GM21737 (cell line): ENCODE results near the gene MYO10.
"Not testable (repeated sequence)": the region's sequence is repeated elsewhere in the genome, so short reads cannot be mapped to it uniquely, and the experiment has no call there.

Source experiments
- ATAC-seq: cut with Tn5 transposase; IDR thresholded peaks from one replicate; pipeline ENCODE4 v1.9.1; 2021; ENCODE audit warnings: mild to moderate bottlenecking, moderate library complexity; ENCODE audit not compliant: unreplicated experiment

MYO10 gene

DNA sequence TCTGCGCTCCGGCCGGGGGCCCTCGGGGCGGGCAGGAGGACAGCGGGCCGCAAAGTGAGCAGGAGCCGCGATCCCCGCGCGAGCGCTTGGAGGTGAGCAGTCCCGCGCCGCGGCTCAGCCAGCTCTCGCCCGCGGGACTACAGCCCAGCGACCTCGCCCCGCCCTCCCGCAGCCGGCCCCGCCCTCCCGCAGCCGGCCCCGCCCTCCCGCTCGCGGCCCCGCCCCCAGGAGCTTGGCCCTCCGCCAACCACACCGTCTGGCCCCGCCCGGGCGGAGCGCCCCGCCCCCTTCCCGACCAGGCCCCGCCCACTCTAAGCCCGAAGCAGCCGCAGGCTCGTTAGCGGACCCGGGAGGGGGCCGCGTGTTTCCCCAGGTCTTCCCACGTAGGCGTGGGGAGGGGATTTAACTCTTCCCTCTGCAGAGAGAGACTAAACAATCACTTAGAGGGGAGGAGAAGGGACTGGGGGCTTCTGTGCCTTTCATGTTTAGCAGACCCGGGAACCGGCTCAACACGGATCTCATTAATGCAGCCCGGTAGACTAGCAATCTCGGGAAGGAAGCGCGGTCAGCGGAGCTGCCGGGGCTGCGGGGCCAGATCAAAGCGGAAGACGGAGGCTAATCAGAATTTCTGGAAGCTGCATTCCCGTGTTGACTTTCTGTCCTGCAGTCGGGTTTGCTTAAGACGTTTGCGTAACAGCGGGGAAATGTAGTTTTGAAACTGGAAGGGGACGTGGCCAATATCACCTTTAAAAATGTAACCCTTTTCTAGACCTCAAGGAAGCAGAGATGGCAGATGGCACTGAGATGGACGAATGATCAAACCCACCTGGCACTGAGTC is at the start of gene MYO10:
TSS of gene MYO10 (minus strand) at position 139 of the 839 bp plus-strand sequence. CDS start 480 bp downstream, outside the sequence.
- ATAC-seq: peak; percentile 62

GRCh38 chr5:16985304-16985703 is 49.2 kb upstream of the MYO10 start:
- not testable (repeated sequence) for ATAC-seq

DNA sequence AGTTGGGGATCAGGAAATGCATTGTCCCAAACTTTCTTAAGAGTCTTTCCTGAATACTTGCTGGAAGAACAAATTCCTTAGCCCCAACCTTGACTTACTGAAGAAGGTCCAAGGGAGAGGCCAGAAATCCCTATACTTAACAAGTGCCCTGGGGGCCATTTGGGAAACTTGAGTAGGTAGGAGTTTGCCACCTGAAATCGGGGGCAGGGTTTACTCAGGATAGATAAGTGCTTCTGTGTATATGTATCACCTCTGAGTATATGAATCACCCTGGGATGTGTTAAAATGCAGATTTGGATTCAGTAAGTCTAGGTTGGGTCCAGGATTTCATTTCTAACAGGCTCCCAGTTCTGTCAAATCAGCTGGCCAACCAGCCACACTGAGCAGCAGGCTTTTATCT is 47.9 kb upstream of the MYO10 start:
- no peak for ATAC-seq

- ATAC-seq: no peak
Measured at GRCh38 chr5:16983022-16983639, 47.0 kb upstream of the MYO10 start.

DNA sequence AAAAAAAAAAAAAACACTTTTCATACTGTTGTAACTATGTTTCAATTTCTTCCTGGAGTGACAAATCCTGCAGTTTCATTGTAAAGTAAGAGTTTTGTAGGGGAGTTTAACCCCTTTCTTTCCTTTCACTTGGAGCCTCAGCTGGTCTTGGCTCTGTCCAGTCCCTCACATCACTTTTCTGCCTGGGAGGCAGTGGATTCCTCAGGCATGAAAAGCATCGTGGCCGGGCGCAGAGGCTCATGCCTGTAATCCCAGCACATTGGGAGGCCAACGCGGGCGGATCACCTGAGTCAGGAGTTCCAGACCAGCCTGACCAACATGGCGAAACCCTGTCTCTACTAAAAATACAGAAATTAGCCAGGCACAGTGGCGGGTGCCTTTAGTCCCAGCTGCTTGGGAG is 45.6 kb upstream of the MYO10 start:
- no peak for ATAC-seq

- no peak for ATAC-seq
Measured at GRCh38 chr5:16980983-16981382, 44.9 kb upstream of the MYO10 start.

DNA sequence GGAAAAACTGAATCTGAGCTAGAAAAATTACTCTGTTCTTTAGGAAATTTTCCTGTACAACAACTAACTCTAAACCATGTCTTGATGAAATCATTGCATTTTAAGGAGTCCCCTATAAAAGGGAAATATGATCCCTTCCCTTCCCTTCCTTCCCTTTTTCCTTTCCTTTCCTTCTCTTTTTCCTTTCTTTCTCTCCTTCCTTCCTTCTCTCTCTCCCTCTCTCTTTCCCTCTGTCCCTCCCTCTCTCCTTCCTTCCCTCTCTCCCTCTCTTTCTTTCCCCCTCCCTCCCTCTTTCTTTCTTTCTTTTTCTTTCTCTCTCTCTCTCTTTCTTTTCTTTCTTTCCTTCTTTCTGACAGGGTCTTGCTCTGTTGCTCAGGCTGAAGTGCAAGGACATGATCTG is 42.2 kb upstream of the MYO10 start:
- ATAC-seq: no peak

GRCh38 chr5:16976625-16977008 is 40.5 kb upstream of the MYO10 start:
- ATAC-seq: peak; percentile 90

GRCh38 chr5:16975950-16976624 is 40.0 kb upstream of the MYO10 start:
- ATAC-seq: peak; percentile 70

DNA sequence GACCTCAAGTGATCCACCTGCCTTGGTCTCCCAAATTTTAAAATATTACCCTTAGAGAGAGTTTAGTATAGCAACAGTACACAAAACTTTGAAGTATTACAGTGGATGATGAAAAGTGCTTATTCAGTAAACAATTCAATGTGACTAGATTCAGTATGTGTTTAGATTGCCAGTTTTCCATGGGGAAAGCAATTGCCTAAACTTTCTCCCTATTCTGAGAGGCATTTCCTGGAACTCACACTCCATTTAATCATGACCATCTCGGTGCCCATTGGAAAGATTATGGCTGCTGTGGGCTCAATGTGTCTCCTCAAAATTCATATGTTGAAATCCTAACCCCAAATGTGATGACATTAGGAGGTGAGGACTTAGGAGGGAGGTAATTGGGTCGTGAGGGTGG is 38.9 kb upstream of the MYO10 start:
- ATAC-seq: no peak

DNA sequence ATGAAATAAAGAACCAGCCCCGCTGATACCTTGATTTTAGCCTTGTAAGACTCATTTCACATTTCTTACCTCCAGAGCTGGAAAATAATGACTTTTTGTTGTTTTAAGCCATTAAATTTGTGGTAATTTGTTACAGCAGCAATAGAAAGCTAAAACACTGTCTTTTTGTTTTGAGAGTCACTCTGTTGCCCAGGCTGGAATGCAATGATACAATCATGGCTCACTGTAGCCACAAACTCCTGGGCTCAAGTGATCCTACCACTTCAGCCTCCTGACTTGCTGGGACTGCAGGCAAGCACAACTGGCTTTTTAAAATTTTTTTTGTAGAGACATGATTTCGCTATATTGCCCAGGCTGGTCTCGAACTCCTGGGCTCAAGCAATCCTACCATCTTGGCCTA is 34.7 kb upstream of the MYO10 start:
- no peak for ATAC-seq

- no peak for ATAC-seq
Measured at GRCh38 chr5:16970260-16970659, 34.2 kb upstream of the MYO10 start.

- no peak for ATAC-seq
Measured at GRCh38 chr5:16965581-16965980, 29.5 kb upstream of the MYO10 start.

GRCh38 chr5:16963821-16964220 is 27.7 kb upstream of the MYO10 start:
- ATAC-seq: no peak

DNA sequence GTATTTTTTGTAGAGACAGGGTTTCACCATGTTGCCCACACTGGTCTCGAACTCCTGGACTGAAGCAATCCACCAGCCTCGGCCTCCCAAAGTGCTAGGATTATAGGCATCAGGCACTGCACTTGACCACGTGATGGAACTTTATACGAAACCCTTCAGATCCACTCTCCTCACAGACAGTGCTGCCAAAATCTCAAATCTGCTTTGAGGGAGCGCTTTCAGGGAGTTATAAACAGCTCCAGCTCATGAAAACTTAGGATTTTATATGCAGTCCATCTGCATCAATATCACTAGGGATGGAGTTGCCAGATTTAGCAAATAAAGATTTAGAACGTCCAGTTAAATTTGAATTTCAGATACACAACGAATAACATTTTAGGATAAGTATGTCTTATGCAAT is 25.0 kb upstream of the MYO10 start:
- ATAC-seq: no peak

GRCh38 chr5:16957304-16958196 is 21.5 kb upstream of the MYO10 start:
- no peak for ATAC-seq

DNA sequence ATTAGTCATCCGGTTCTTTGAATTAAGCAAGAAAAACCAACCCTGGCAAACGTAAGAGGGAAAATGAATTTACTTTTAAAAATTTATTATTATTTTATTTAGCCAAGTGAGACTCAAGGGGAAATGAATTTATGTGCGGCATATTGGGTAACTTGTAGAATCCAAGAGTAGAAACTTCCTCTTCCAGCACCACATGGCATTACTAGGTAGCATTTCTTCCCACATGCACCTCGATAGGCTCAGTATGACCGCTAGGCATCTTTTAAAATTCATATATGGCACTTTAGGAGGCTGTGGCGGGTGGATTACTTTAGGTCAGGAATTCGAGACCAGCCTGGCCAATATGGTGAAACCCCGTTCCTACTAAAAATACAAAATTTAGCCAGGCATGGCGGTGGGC is 17.6 kb upstream of the MYO10 start:
- no peak for ATAC-seq

- no peak for ATAC-seq
Measured at GRCh38 chr5:16952968-16953671, 17.0 kb upstream of the MYO10 start.

GRCh38 chr5:16946725-16947124 is 10.6 kb upstream of the MYO10 start:
- ATAC-seq: no peak

- no peak for ATAC-seq
Measured at GRCh38 chr5:16944816-16945562, 8.9 kb upstream of the MYO10 start.
